Measurements from ENCODE around the gene KCNB1.

Gene KCNB1

GRCh38 chr20:49469060-49469459, 13.4 kb downstream of the KCNB1 start:
- no peak for DNase-seq (ENCODE audit: low read depth in 2 of 2)

DNA sequence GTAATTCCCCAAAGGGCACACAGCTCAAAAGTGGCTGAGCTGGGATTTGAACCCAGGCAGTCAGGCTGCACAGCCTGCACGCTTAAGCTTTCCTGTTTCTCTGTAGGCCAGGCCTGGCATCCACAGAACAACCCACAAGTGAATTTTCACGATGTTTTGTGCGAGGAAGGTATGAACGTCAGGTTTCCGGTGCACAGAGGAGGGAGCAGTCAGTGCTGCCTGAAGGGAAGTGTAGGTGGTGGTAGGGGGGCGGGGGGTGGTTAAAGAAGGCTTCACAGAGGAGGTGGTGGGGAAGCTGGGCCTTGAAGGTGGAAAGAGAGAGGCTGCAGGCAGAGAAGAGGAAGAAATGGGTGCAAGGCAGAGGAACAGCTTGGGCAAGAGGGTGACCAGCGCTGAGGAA, 14.1 kb downstream of the KCNB1 start:
- no peak for DNase-seq (ENCODE audit: low read depth in 2 of 2)

- no peak for DNase-seq (ENCODE audit: low read depth in 2 of 2)
Measured at GRCh38 chr20:49466114-49466912, 16.2 kb downstream of the KCNB1 start.

- DNase-seq (ENCODE audit: low read depth in 2 of 2), result no peak
Measured at GRCh38 chr20:49464556-49464955, 17.9 kb downstream of the KCNB1 start.

DNA sequence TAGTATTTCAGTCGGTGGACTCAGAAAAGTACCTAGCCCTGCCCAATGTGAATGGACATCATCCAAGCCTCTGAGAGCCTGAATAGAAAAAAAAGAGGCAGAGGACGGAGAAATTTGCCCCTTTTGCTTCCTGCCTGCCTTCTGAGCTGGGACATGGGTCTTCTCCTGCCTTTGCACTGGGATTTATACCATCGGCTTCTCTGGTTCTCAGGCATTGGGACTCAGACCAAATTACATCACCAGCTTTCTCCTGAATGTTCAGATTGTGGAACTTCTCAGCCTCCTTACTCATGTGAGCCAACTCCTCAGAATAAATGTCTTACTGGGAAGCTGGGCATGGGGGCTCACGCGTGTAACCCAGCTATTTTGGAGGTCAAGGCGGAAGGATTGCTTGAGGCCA, 19.8 kb downstream of the KCNB1 start:
- no peak for DNase-seq (ENCODE audit: low read depth in 2 of 2)

DNA sequence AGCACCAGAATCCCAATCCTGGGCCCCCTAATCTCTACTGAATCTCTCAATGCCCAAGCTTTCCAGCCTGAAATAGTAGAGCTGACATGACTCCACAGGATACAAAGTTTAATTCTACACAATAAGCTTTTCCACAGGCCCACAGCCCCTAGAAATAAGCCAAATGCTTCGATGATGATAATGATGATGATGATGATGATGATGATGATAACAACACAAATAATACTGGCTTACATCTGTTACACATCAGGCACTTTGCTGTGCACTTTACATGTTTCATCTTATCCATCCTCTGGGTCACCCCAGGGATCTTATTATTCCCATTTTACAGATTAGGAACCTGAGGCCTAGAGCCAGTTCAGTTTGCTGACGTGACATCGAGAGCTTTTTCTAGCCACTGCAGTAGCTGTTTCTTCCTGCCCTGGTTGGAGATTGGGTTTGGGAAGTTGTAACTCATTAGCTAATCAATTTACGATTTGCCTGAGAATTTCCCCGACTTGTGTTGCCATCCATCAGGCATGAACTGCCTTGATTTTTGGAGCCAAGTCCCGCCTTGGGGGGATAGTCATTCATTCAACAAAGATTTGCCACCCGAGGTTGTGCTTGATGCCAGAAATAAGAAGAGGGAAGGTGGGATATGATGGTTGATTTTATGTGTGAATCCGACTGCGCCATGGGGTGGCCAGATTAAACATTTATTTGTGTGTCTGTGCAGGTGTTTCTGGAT, 20.4 kb downstream of the KCNB1 start:
- no peak for DNase-seq (ENCODE audit: low read depth in 2 of 2)

GRCh38 chr20:49460916-49461315, 21.6 kb downstream of the KCNB1 start:
- no peak for DNase-seq (ENCODE audit: low read depth in 2 of 2)

GRCh38 chr20:49460131-49460530, 22.3 kb downstream of the KCNB1 start:
- DNase-seq (ENCODE audit: low read depth in 2 of 2), result no peak

- no peak for DNase-seq (ENCODE audit: low read depth in 2 of 2)
Measured at GRCh38 chr20:49459684-49460083, 22.8 kb downstream of the KCNB1 start.

- no peak for DNase-seq (ENCODE audit: low read depth in 2 of 2)
Measured at GRCh38 chr20:49457444-49457843, 25.0 kb downstream of the KCNB1 start.

- DNase-seq (ENCODE audit: low read depth in 2 of 2), result no peak
Measured at GRCh38 chr20:49456646-49457045, 25.8 kb downstream of the KCNB1 start.

- no peak for DNase-seq (ENCODE audit: low read depth in 2 of 2)
Measured at GRCh38 chr20:49455691-49456090, 26.8 kb downstream of the KCNB1 start.

- DNase-seq (ENCODE audit: low read depth in 2 of 2), result no peak
Measured at GRCh38 chr20:49452011-49452482, 30.4 kb downstream of the KCNB1 start.

DNA sequence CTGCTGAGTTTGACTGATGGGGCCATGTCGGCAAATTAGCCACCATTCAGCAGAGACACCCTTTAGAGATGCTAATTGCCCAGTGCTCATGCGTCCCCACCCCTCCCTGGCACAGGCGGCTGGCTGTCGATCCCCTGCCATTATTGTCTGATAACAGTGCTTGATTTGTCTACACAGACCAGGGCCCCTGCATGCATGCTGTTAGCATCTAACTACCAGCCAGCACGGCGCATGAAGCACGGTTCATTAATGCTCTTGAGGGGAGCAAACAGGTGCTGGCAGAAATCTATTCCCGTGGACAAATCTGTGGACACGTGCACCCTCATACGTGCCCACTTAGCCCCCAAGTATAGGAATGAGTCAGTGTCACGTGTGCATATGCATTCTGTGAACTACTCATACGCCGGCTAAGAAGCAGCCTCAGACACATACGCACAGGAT, 32.2 kb downstream of the KCNB1 start:
- DNase-seq (ENCODE audit: low read depth in 2 of 2), result no peak

DNA sequence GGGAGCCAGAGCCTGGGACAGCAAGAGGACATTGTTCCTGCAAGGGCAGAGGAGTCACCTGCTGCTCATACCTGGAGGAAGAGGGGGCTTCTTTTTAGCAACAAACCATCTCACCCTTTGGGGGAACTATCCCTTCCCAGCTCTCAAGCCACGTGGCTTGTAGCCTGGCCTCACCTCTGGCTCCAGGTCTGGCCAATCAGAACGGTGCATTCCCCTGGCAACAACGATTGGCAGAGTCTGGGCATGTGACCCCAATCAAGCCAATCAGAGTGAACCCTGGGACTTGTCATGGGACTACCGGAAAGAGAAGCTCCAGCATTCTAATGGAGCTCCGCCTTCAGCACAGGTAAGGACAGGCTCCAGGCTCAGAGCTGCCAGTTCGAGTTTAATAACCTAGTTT, 33.6 kb downstream of the KCNB1 start:
- DNase-seq (ENCODE audit: low read depth in 2 of 2), result no peak

- DNase-seq (ENCODE audit: low read depth in 2 of 2), result no peak
Measured at GRCh38 chr20:49447946-49448809, 34.3 kb downstream of the KCNB1 start.

DNA sequence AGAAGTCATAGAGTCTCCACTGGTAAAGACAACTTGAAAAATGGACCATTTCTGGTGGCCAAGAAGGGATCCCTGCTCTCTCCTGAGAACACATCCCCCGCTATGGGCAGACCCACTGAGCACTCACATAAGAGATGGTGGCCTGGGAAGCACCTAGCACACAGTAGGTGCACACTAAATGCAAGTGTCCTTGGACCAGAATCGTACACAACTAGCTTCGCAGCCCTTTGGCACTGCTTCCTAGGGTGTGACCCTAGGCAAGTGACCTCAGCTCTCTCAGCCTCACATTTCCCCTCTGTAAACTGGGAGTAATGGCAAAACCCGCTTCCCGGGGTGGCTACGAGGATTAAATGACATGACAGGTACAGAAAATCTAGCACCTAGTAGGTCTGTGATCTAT, 35.1 kb downstream of the KCNB1 start:
- no peak for DNase-seq (ENCODE audit: low read depth in 2 of 2)

- DNase-seq (ENCODE audit: low read depth in 2 of 2), result no peak
Measured at GRCh38 chr20:49446808-49447207, 35.7 kb downstream of the KCNB1 start.

- no peak for DNase-seq (ENCODE audit: low read depth in 2 of 2)
Measured at GRCh38 chr20:49446080-49446479, 36.4 kb downstream of the KCNB1 start.

GRCh38 chr20:49445176-49445575, 37.3 kb downstream of the KCNB1 start:
- DNase-seq (ENCODE audit: low read depth in 2 of 2), result no peak

- no peak for DNase-seq (ENCODE audit: low read depth in 2 of 2)
Measured at GRCh38 chr20:49444553-49444990, 37.9 kb downstream of the KCNB1 start.

- DNase-seq (ENCODE audit: low read depth in 2 of 2), result no peak
Measured at GRCh38 chr20:49437057-49437456, 45.4 kb downstream of the KCNB1 start.

Measured in stimulated activated CD4-positive, alpha-beta T cell treated with anti-CD3 and anti-CD28 coated beads, Interleukin-15, amount 100 ng/mL, for 48 hours (primary cell).